ENCODE measurements around the gene GRB10. TPM values are rescaled to one million over a fixed set of nuclear protein-coding genes. Genes with fewer than 3 reads are reported as not detected.

Gene GRB10
- total and polyA plus RNA-seq, 9 donors, result 10.7 to 18.9 (median 12.2) TPM

GRCh38 chr7:50768485-50769474 is 13.9 kb downstream of the GRB10 start:
- no peaks in the 10 kb centered on the region for H3K27me3 ChIP-seq (ENCODE audit: control insufficient read depth, insufficient read depth, low read length)
- no peak for DNase-seq
- 70% methylated on average over 9 of the region's 10 CpGs for WGBS (ENCODE audit: insufficient coverage)
- H3K4me1 ChIP-seq (ENCODE audit: control insufficient read depth, insufficient read depth, low read length), result peaks cover 5% of the 10 kb centered on the region
- H3K9me3 ChIP-seq (replicated peaks; ENCODE audit: control insufficient read depth, low read depth, low read length), result no peaks in the 10 kb centered on the region
- H3K36me3 ChIP-seq (ENCODE audit: control insufficient read depth, insufficient read depth, low read length), result no peaks in the 10 kb centered on the region
- H3K27ac ChIP-seq (ENCODE audit: low read length), result no peak overlapping the region
- no peak overlapping the region for H3K4me3 ChIP-seq (ENCODE audit: low read length)

GRCh38 chr7:50766849-50767207 is 15.9 kb downstream of the GRB10 start:
- no peak for DNase-seq
- H3K27ac ChIP-seq (ENCODE audit: low read length), result no peak overlapping the region
- no peak overlapping the region for H3K4me3 ChIP-seq (ENCODE audit: low read length)
- WGBS (ENCODE audit: insufficient coverage), result 92% methylated on average over 1 of the region's 2 CpGs
- no peaks in the 10 kb centered on the region for H3K36me3 ChIP-seq (ENCODE audit: control insufficient read depth, insufficient read depth, low read length)
- no peaks in the 10 kb centered on the region for H3K27me3 ChIP-seq (ENCODE audit: control insufficient read depth, insufficient read depth, low read length)
- H3K9me3 ChIP-seq (replicated peaks; ENCODE audit: control insufficient read depth, low read depth, low read length), result no peaks in the 10 kb centered on the region
- H3K4me1 ChIP-seq (ENCODE audit: control insufficient read depth, insufficient read depth, low read length), result peaks cover 5% of the 10 kb centered on the region

- peaks cover 5% of the 10 kb centered on the region for H3K4me1 ChIP-seq (ENCODE audit: control insufficient read depth, insufficient read depth, low read length)
- no CpG with 5 or more reads among the region's 5 CpGs for WGBS (ENCODE audit: insufficient coverage)
- no peaks in the 10 kb centered on the region for H3K9me3 ChIP-seq (replicated peaks; ENCODE audit: control insufficient read depth, low read depth, low read length)
- H3K27me3 ChIP-seq (ENCODE audit: control insufficient read depth, insufficient read depth, low read length), result no peaks in the 10 kb centered on the region
- H3K36me3 ChIP-seq (ENCODE audit: control insufficient read depth, insufficient read depth, low read length), result no peaks in the 10 kb centered on the region
- no peak for DNase-seq
- no peak overlapping the region for H3K4me3 ChIP-seq (ENCODE audit: low read length)
- no peak overlapping the region for H3K27ac ChIP-seq (ENCODE audit: low read length)
Measured at GRCh38 chr7:50766106-50766848, 16.4 kb downstream of the GRB10 start.

GRCh38 chr7:50762337-50762736 is 20.4 kb downstream of the GRB10 start:
- Histone ChIP-seq H3K4me3 (ENCODE audit: low read length) (no peak overlapping the region), H3K9me3 (replicated peaks; ENCODE audit: control insufficient read depth, low read depth, low read length) (no peaks in the 10 kb centered on the region), H3K4me1 (ENCODE audit: control insufficient read depth, insufficient read depth, low read length) (no peaks in the 10 kb centered on the region), H3K36me3 (ENCODE audit: control insufficient read depth, insufficient read depth, low read length) (no peaks in the 10 kb centered on the region), H3K27ac (ENCODE audit: low read length) (no peak overlapping the region), H3K27me3 (ENCODE audit: control insufficient read depth, insufficient read depth, low read length) (no peaks in the 10 kb centered on the region)
- no peak for DNase-seq
- no CpG with 5 or more reads among the region's 2 CpGs for WGBS (ENCODE audit: insufficient coverage)

- Histone ChIP-seq H3K4me1 (ENCODE audit: control insufficient read depth, insufficient read depth, low read length) (no peaks in the 10 kb centered on the region), H3K4me3 (ENCODE audit: low read length) (no peak overlapping the region)
- WGBS (ENCODE audit: insufficient coverage), result 60% methylated on average over 1 of the region's 7 CpGs
Measured at GRCh38 chr7:50761713-50762112, 21.0 kb downstream of the GRB10 start.

GRCh38 chr7:50757703-50758390 is 24.8 kb downstream of the GRB10 start:
- no peak for DNase-seq
- Histone ChIP-seq H3K4me1 (ENCODE audit: control insufficient read depth, insufficient read depth, low read length) (no peaks in the 10 kb centered on the region), H3K27me3 (ENCODE audit: control insufficient read depth, insufficient read depth, low read length) (no peaks in the 10 kb centered on the region), H3K9me3 (replicated peaks; ENCODE audit: control insufficient read depth, low read depth, low read length) (no peaks in the 10 kb centered on the region), H3K36me3 (ENCODE audit: control insufficient read depth, insufficient read depth, low read length) (no peaks in the 10 kb centered on the region), H3K4me3 (ENCODE audit: low read length) (no peak overlapping the region), H3K27ac (ENCODE audit: low read length) (no peak overlapping the region)
- whole genome bisulfite sequencing (ENCODE audit: insufficient coverage), result 78% methylated on average over 4 of the region's 10 CpGs

More at GRCh38 chr7:50761713-50762112, 21.0 kb downstream of the GRB10 start:
- Histone ChIP-seq H3K9me3 (replicated peaks; ENCODE audit: control insufficient read depth, low read depth, low read length) (no peaks in the 10 kb centered on the region), H3K27ac (ENCODE audit: low read length) (no peak overlapping the region), H3K27me3 (ENCODE audit: control insufficient read depth, insufficient read depth, low read length) (no peaks in the 10 kb centered on the region), H3K36me3 (ENCODE audit: control insufficient read depth, insufficient read depth, low read length) (no peaks in the 10 kb centered on the region)
- no peak for DNase-seq

- no peak overlapping the region for H3K27ac ChIP-seq (ENCODE audit: low read length)
- DNase-seq, result no peak
- 92% methylated on average over 8 of the region's 9 CpGs for WGBS (ENCODE audit: insufficient coverage)
- no peaks in the 10 kb centered on the region for H3K9me3 ChIP-seq (replicated peaks; ENCODE audit: control insufficient read depth, low read depth, low read length)
- no peak overlapping the region for H3K4me3 ChIP-seq (ENCODE audit: low read length)
- H3K27me3 ChIP-seq (ENCODE audit: control insufficient read depth, insufficient read depth, low read length), result no peaks in the 10 kb centered on the region
- no peaks in the 10 kb centered on the region for H3K4me1 ChIP-seq (ENCODE audit: control insufficient read depth, insufficient read depth, low read length)
- H3K36me3 ChIP-seq (ENCODE audit: control insufficient read depth, insufficient read depth, low read length), result no peaks in the 10 kb centered on the region
Measured at GRCh38 chr7:50756180-50756579, 26.5 kb downstream of the GRB10 start.

- 57% methylated on average over 4 of the region's 6 CpGs for WGBS (ENCODE audit: insufficient coverage)
- no peaks in the 10 kb centered on the region for H3K27me3 ChIP-seq (ENCODE audit: control insufficient read depth, insufficient read depth, low read length)
- no peaks in the 10 kb centered on the region for H3K9me3 ChIP-seq (replicated peaks; ENCODE audit: control insufficient read depth, low read depth, low read length)
- DNase-seq, result no peak
- no peaks in the 10 kb centered on the region for H3K4me1 ChIP-seq (ENCODE audit: control insufficient read depth, insufficient read depth, low read length)
- H3K36me3 ChIP-seq (ENCODE audit: control insufficient read depth, insufficient read depth, low read length), result no peaks in the 10 kb centered on the region
- H3K4me3 ChIP-seq (ENCODE audit: low read length), result no peak overlapping the region
- no peak overlapping the region for H3K27ac ChIP-seq (ENCODE audit: low read length)
Measured at GRCh38 chr7:50754684-50755083, 28.0 kb downstream of the GRB10 start.

- no peak overlapping the region for H3K4me3 ChIP-seq (ENCODE audit: low read length)
- H3K9me3 ChIP-seq (replicated peaks; ENCODE audit: control insufficient read depth, low read depth, low read length), result no peaks in the 10 kb centered on the region
- no peaks in the 10 kb centered on the region for H3K36me3 ChIP-seq (ENCODE audit: control insufficient read depth, insufficient read depth, low read length)
- H3K4me1 ChIP-seq (ENCODE audit: control insufficient read depth, insufficient read depth, low read length), result no peaks in the 10 kb centered on the region
- DNase-seq, result no peak
- no CpG with 5 or more reads among the region's 6 CpGs for WGBS (ENCODE audit: insufficient coverage)
- no peak overlapping the region for H3K27ac ChIP-seq (ENCODE audit: low read length)
- H3K27me3 ChIP-seq (ENCODE audit: control insufficient read depth, insufficient read depth, low read length), result no peaks in the 10 kb centered on the region
Measured at GRCh38 chr7:50754241-50754640, 28.5 kb downstream of the GRB10 start.

GRCh38 chr7:50752422-50752821 is 30.3 kb downstream of the GRB10 start:
- Histone ChIP-seq H3K4me1 (ENCODE audit: control insufficient read depth, insufficient read depth, low read length) (no peaks in the 10 kb centered on the region), H3K27ac (ENCODE audit: low read length) (no peak overlapping the region), H3K27me3 (ENCODE audit: control insufficient read depth, insufficient read depth, low read length) (no peaks in the 10 kb centered on the region), H3K36me3 (ENCODE audit: control insufficient read depth, insufficient read depth, low read length) (no peaks in the 10 kb centered on the region), H3K9me3 (replicated peaks; ENCODE audit: control insufficient read depth, low read depth, low read length) (no peaks in the 10 kb centered on the region), H3K4me3 (ENCODE audit: low read length) (no peak overlapping the region)
- WGBS (ENCODE audit: insufficient coverage), result 83% methylated on average over 2 of the region's 4 CpGs
- no peak for DNase-seq

Measured in muscle of leg (tissue), 11 donors.